WTC11 (cell line): ENCODE measurements around the gene WDR53.

ENCODE experiments used
- KAT7 ChIP-seq: sonication (generic); formaldehyde crosslinking; IDR thresholded peaks from 2 replicates; pipeline ENCODE4 v1.8.1; 2023; ENCODE audit warnings: missing genetic modification reagents, mild to moderate bottlenecking, borderline replicate concordance
- NFYB ChIP-seq: sonication (generic); formaldehyde crosslinking; conservative IDR thresholded peaks from 2 replicates; pipeline ENCODE4 v1.8.0; 2022; ENCODE audit warnings: low read depth, missing genetic modification reagents
- TF ChIP-seq, protein P1 (sequence below): fragments of 200-600 bp; IDR thresholded peaks from 2 replicates; pipeline ENCODE4 v1.8.0; 2022; ENCODE audit warnings: antibody characterized with exemption
- TF ChIP-seq, protein P2 (sequence below): sonication (generic); formaldehyde crosslinking; IDR thresholded peaks from 2 replicates; pipeline ENCODE4 v1.8.0; 2023; ENCODE audit warnings: missing genetic modification reagents
- TF ChIP-seq, protein P3 (sequence below): sonication (generic); formaldehyde crosslinking; IDR thresholded peaks from 2 replicates; pipeline ENCODE4 v1.8.0; 2022; ENCODE audit warnings: missing genetic modification reagents
- TF ChIP-seq, protein P4 (sequence below): sonication (generic); formaldehyde crosslinking; IDR thresholded peaks from 2 replicates; pipeline ENCODE4 v1.8.1; 2022; ENCODE audit warnings: mild to moderate bottlenecking, moderate library complexity, missing genetic modification reagents

DNA sequence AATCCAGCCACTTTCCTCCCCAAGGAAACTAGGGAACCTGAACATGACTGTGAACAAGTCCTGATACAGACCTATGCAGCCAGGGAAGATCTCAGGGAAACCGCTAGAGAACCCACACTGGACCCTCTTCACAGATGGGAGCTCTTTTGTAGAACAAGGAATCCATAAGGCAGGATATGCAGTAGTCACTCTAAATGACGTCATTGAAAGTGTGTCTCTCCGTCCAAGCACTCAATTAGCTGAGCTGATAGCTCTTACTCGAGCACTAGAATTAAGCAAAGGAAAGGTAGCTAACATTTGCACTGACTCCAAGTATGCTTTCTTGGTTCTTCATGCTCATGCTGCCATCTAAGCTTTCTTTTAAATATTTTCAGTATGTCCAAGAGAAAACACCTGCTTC lies 43.2 kb downstream of the WDR53 start:
- TF ChIP-seq, protein P1, sequence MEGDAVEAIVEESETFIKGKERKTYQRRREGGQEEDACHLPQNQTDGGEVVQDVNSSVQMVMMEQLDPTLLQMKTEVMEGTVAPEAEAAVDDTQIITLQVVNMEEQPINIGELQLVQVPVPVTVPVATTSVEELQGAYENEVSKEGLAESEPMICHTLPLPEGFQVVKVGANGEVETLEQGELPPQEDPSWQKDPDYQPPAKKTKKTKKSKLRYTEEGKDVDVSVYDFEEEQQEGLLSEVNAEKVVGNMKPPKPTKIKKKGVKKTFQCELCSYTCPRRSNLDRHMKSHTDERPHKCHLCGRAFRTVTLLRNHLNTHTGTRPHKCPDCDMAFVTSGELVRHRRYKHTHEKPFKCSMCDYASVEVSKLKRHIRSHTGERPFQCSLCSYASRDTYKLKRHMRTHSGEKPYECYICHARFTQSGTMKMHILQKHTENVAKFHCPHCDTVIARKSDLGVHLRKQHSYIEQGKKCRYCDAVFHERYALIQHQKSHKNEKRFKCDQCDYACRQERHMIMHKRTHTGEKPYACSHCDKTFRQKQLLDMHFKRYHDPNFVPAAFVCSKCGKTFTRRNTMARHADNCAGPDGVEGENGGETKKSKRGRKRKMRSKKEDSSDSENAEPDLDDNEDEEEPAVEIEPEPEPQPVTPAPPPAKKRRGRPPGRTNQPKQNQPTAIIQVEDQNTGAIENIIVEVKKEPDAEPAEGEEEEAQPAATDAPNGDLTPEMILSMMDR: no peak
- TF ChIP-seq NFYB (CRISPR knock-in tag) (no peak), KAT7 (CRISPR knock-in tag) (no peak)
- TF ChIP-seq, protein P2, sequence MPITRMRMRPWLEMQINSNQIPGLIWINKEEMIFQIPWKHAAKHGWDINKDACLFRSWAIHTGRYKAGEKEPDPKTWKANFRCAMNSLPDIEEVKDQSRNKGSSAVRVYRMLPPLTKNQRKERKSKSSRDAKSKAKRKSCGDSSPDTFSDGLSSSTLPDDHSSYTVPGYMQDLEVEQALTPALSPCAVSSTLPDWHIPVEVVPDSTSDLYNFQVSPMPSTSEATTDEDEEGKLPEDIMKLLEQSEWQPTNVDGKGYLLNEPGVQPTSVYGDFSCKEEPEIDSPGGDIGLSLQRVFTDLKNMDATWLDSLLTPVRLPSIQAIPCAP: no peak
- TF ChIP-seq, protein P3, sequence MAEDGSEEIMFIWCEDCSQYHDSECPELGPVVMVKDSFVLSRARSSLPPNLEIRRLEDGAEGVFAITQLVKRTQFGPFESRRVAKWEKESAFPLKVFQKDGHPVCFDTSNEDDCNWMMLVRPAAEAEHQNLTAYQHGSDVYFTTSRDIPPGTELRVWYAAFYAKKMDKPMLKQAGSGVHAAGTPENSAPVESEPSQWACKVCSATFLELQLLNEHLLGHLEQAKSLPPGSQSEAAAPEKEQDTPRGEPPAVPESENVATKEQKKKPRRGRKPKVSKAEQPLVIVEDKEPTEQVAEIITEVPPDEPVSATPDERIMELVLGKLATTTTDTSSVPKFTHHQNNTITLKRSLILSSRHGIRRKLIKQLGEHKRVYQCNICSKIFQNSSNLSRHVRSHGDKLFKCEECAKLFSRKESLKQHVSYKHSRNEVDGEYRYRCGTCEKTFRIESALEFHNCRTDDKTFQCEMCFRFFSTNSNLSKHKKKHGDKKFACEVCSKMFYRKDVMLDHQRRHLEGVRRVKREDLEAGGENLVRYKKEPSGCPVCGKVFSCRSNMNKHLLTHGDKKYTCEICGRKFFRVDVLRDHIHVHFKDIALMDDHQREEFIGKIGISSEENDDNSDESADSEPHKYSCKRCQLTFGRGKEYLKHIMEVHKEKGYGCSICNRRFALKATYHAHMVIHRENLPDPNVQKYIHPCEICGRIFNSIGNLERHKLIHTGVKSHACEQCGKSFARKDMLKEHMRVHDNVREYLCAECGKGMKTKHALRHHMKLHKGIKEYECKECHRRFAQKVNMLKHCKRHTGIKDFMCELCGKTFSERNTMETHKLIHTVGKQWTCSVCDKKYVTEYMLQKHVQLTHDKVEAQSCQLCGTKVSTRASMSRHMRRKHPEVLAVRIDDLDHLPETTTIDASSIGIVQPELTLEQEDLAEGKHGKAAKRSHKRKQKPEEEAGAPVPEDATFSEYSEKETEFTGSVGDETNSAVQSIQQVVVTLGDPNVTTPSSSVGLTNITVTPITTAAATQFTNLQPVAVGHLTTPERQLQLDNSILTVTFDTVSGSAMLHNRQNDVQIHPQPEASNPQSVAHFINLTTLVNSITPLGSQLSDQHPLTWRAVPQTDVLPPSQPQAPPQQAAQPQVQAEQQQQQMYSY: no peak
- TF ChIP-seq, protein P4, sequence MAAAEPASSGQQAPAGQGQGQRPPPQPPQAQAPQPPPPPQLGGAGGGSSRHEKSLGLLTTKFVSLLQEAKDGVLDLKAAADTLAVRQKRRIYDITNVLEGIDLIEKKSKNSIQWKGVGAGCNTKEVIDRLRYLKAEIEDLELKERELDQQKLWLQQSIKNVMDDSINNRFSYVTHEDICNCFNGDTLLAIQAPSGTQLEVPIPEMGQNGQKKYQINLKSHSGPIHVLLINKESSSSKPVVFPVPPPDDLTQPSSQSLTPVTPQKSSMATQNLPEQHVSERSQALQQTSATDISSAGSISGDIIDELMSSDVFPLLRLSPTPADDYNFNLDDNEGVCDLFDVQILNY (CRISPR knock-in tag): no peak
